ENCODE results near the gene NDEL1.
A peak's percentile ranks its signal among the peaks of the same experiment; 100 is the strongest.
"Not testable (repeated sequence)": the region's sequence is repeated elsewhere in the genome, so short reads cannot be mapped to it uniquely, and the experiment has no call there.

The NDEL1 gene

GRCh38 chr17:8435245-8436168 is at the start of gene NDEL1:
Gene NDEL1, plus strand, starts transcription at chr17:8435884. Its CDS starts 8,388 bp downstream, at chr17:8444272.
- DNase-seq (ENCODE audit: low spot score) = peak; percentile 99

- no peak for DNase-seq (ENCODE audit: low spot score)
Measured at GRCh38 chr17:8386841-8387240, 48.8 kb upstream of the NDEL1 start.

- DNase-seq (ENCODE audit: low spot score) = no peak
Measured at GRCh38 chr17:8387914-8388651, 47.6 kb upstream of the NDEL1 start.

- no peak for DNase-seq (ENCODE audit: low spot score)
Measured at GRCh38 chr17:8391711-8392110, 44.0 kb upstream of the NDEL1 start.

GRCh38 chr17:8392274-8392673 is 43.4 kb upstream of the NDEL1 start:
- no peak for DNase-seq (ENCODE audit: low spot score)

- no peak for DNase-seq (ENCODE audit: low spot score)
Measured at GRCh38 chr17:8392674-8393469, 42.8 kb upstream of the NDEL1 start.

- DNase-seq (ENCODE audit: low spot score) = no peak
Measured at GRCh38 chr17:8393470-8394231, 42.0 kb upstream of the NDEL1 start.

- DNase-seq (ENCODE audit: low spot score) = not testable (repeated sequence)
Measured at GRCh38 chr17:8394497-8394896, 41.2 kb upstream of the NDEL1 start.

GRCh38 chr17:8397636-8398035 is 38.0 kb upstream of the NDEL1 start, which contains the start of gene RNF222:
Gene RNF222, minus strand, starts transcription at chr17:8397827. Its CDS starts 4,366 bp downstream, at chr17:8393461.
- no peak for DNase-seq (ENCODE audit: low spot score)

GRCh38 chr17:8398980-8399379 is 36.7 kb upstream of the NDEL1 start:
- DNase-seq (ENCODE audit: low spot score) = no peak

- no peak for DNase-seq (ENCODE audit: low spot score)
Measured at GRCh38 chr17:8401107-8401506, 34.6 kb upstream of the NDEL1 start.

GRCh38 chr17:8402921-8403536 is 32.7 kb upstream of the NDEL1 start:
- DNase-seq (ENCODE audit: low spot score) = no peak

- no peak for DNase-seq (ENCODE audit: low spot score)
Measured at GRCh38 chr17:8405499-8406016, 30.1 kb upstream of the NDEL1 start.

GRCh38 chr17:8406174-8406573 is 29.5 kb upstream of the NDEL1 start:
- DNase-seq (ENCODE audit: low spot score) = no peak

- DNase-seq (ENCODE audit: low spot score) = peak; percentile 57
Measured at GRCh38 chr17:8408371-8408770, 27.3 kb upstream of the NDEL1 start.

GRCh38 chr17:8409966-8410882 is 25.5 kb upstream of the NDEL1 start:
- peak; percentile 70 for DNase-seq (ENCODE audit: low spot score)

GRCh38 chr17:8410883-8411238 is 24.8 kb upstream of the NDEL1 start:
- no peak for DNase-seq (ENCODE audit: low spot score)

GRCh38 chr17:8412089-8412488 is 23.6 kb upstream of the NDEL1 start:
- DNase-seq (ENCODE audit: low spot score) = no peak

GRCh38 chr17:8413328-8413727 is 22.4 kb upstream of the NDEL1 start:
- no peak for DNase-seq (ENCODE audit: low spot score)

- no peak for DNase-seq (ENCODE audit: low spot score)
Measured at GRCh38 chr17:8413938-8414337, 21.7 kb upstream of the NDEL1 start.
